ENCODE results near the gene NEUROD4. TPM values are rescaled to one million over a fixed set of nuclear protein-coding genes. Genes with fewer than 3 reads are reported as not detected.
"Not testable (repeated sequence)": the region's sequence is repeated elsewhere in the genome, so short reads cannot be mapped to it uniquely, and the experiment has no call there.

NEUROD4 gene
- total RNA-seq, 4 donors from 2014 or later, result not detected

DNA sequence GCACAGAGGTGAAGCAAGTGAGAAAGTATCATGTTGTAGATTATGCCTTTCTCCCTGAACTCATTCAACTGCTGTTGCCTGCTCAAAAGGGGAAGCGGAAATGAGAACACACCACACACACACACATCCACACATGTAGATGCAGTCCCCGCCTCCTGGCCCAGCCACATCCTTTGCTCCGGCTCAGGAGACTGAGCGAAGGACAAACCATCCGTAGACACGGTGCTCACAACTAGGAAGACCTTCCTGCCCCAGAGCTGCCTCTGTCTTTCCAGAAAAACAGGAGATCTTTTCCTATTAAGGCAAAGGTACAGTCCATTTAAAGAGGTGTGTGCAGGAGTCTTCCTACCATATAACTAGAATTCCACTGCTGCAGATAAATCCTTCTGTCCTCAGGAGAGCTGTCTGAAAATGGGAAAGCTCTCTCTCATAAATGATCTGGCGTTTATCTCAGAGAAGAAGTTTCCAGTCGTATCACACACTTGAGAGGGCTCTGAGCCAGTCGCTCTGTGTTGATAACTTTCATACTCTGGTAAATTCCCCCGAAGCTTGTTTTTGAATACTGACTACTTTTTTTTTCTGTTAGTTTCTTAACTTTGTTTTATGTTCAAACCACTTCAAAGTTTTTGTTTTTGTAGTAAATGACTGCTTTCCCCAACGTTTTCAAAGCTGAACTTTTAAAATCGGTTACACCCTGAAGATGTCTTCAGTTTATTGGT, 35.0 kb upstream of the NEUROD4 start, which contains the start of gene TESPA1:
Gene TESPA1 (minus strand): TSS at position 105 of the 719 bp plus-strand sequence. CDS start 10,200 bp downstream, outside the sequence.
- Histone ChIP-seq H3K9me3 (no peaks in the 10 kb centered on the region), H3K36me3 (no peaks in the 10 kb centered on the region), H3K4me3 (peak within 1 kb of the TSS; percentile 16 to 30 (median 24)), H3K4me1 (no peaks in the 10 kb centered on the region), H3K27ac (peak within 1 kb of the TSS; percentile 49 to 74 (median 66)), H3K27me3 (no peaks in the 10 kb centered on the region)
- TF ChIP-seq, protein P1, sequence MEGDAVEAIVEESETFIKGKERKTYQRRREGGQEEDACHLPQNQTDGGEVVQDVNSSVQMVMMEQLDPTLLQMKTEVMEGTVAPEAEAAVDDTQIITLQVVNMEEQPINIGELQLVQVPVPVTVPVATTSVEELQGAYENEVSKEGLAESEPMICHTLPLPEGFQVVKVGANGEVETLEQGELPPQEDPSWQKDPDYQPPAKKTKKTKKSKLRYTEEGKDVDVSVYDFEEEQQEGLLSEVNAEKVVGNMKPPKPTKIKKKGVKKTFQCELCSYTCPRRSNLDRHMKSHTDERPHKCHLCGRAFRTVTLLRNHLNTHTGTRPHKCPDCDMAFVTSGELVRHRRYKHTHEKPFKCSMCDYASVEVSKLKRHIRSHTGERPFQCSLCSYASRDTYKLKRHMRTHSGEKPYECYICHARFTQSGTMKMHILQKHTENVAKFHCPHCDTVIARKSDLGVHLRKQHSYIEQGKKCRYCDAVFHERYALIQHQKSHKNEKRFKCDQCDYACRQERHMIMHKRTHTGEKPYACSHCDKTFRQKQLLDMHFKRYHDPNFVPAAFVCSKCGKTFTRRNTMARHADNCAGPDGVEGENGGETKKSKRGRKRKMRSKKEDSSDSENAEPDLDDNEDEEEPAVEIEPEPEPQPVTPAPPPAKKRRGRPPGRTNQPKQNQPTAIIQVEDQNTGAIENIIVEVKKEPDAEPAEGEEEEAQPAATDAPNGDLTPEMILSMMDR (IDR thresholded peaks at IDR 0.05), result no peak
- peak; percentile 10 to 35 for TF ChIP-seq POLR2A (IDR thresholded peaks at IDR 0.05)
- DNase-seq, result peak; percentile 52 to 95 (median 95)

DNA sequence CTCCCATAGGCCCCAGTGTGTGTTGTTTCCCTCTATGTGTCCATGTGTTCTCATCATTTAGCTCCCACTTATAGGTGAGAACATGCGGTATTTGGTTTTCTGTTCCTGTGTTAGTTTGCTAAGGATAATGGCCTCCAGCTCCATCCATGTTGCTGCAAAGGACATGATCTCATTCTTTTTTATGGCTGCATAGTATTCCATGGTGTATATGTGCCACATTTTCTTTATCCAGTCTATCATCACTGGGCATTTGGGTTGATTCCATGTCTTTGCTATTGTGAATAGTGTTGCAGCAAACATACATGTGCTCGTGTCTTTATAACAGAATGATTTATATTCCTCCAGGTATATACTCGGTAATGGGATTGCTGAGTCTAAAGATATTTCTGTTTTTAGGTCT, 33.0 kb upstream of the NEUROD4 start:
- H3K9me3 ChIP-seq, H3K36me3 ChIP-seq, H3K4me1 ChIP-seq, H3K4me3 ChIP-seq, DNase-seq, H3K27ac ChIP-seq, H3K27me3 ChIP-seq: not testable (repeated sequence)

DNA sequence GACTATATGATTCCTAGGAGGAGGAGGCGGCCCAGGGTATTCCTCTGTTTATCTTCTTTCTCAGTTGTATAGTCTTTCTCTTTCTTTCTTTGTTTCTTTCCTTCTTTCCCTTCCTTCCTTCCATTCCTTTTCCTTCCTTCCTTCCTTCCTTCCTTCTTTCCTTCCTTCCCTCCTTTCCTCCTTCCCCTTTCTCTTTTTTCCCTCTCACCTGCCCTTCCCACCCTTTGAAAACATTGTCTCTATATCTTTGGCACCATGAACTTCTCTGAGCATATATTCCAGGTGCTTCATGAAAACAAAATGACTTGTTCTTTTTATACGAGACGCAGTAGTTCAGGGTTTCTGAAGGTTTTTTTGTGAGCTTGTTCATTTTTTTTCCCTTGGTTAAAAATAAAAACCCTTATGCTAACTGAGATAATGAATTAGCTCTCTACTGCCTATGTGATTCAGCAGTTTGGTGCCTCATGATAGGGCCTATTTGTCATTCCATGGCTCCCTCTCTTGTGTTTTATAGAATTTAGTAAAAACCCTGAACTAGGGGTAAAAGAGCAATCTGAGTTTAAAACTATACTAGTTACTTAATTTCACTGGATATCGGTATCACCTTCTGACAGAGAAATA, 32.1 kb upstream of the NEUROD4 start:
- DNase-seq, result no peak
- Histone ChIP-seq H3K4me1 (peaks cover 0 to 3% (median 0%) of the 10 kb centered on the region in 4 donors), H3K27me3 (no peaks in the 10 kb centered on the region), H3K27ac (no peak overlapping the region), H3K36me3 (no peaks in the 10 kb centered on the region), H3K4me3 (no peak overlapping the region), H3K9me3 (no peaks in the 10 kb centered on the region)
- no peak for TF ChIP-seq POLR2A (IDR thresholded peaks at IDR 0.05)
- TF ChIP-seq, protein P1 (IDR thresholded peaks at IDR 0.05), result no peak

DNA sequence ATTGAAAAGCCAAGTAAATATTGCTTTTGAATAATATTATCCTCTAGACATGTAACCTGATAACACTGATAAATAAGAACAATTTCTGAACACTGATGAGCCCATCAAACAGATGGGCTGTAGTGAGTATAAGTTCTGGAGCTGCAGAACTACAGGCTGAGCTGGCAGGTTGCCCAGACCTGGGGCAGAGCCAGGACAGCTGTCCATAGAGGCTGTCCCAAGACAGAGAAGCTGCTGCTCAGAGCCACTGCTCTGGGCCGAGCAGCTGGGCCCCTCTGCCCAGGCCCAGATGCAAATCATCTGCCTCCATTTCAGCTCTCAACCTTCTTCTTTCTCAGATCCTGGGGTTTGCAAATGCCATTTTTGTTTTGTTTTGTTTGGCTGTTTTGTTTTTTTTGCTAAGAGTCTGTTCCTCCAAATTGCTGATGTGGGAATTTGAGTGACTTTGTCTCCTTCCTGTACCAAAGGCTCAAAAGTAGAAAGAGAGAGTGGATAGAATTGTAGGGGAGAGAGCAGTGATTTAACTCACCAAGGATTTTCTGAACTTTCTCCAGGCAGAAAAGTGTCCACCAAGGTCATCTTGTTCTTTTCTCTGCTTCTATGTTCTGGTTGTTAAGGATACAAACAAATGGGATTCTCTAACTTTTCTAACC, 31.2 kb upstream of the NEUROD4 start:
- DNase-seq, result peak; percentile 41 to 76 (median 52)
- H3K36me3 ChIP-seq, result no peaks in the 10 kb centered on the region
- H3K27ac ChIP-seq, result peak overlapping the region in 1 of 4 donors; percentile 28
- no peaks in the 10 kb centered on the region for H3K9me3 ChIP-seq
- H3K4me1 ChIP-seq, result peaks cover 0 to 3% (median 0%) of the 10 kb centered on the region in 4 donors
- H3K27me3 ChIP-seq, result no peaks in the 10 kb centered on the region
- TF ChIP-seq POLR2A (IDR thresholded peaks at IDR 0.05), result no peak
- TF ChIP-seq, protein P1 (IDR thresholded peaks at IDR 0.05), result no peak
- no peak overlapping the region for H3K4me3 ChIP-seq

DNA sequence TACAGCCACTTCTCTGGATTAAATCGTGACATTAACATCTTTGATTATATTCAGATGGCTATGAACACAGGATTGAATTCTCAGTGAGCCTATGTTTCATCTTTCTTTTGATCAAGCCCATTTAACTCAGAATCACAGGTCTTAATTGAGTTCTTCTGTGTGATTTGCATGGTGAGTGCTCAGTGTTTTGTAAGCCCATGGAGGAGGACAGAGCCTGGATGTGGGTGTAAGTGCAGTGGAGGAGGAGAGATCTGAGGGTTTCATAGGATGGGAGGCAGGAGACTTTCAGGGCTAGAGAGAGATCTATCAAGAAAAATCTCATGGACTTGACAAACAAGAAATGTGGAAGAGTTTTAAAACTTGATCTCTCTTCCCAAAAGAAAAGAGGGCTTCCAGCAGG, 29.9 kb upstream of the NEUROD4 start:
- Histone ChIP-seq H3K4me1 (peaks cover 0 to 3% (median 0%) of the 10 kb centered on the region in 4 donors), H3K27ac (peak overlapping the region in 1 of 4 donors; percentile 14), H3K27me3 (no peaks in the 10 kb centered on the region), H3K9me3 (no peaks in the 10 kb centered on the region), H3K36me3 (no peaks in the 10 kb centered on the region), H3K4me3 (no peak overlapping the region)
- TF ChIP-seq POLR2A (IDR thresholded peaks at IDR 0.05), result no peak
- TF ChIP-seq, protein P1 (IDR thresholded peaks at IDR 0.05), result no peak
- DNase-seq, result no peak
